Psoas muscle (tissue), 8 donors: ENCODE data around the gene ZNF226. TPM values are rescaled to one million over a fixed set of nuclear protein-coding genes. Genes with fewer than 3 reads are reported as not detected.
"Not testable (repeated sequence)": the region's sequence is repeated elsewhere in the genome, so short reads cannot be mapped to it uniquely, and the experiment has no call there.

Source experiments
- ATAC-seq, 4 donors: fragments of 200-7000 bp; cut with Tn5 transposase; one replicate each; pipeline ENCODE4 v1.9.1; 2020; ENCODE audit warnings: moderate library complexity in 3 of 4, mild to moderate bottlenecking in 2 of 4
- DNase-seq, 2 donors: peaks; one replicate each; pipeline ENCODE4 v3.0.0-alpha.2; 2020
- H3K27ac ChIP-seq: fragments of 200-600 bp; one replicate; pipeline ENCODE4 v1.8.0; 2022
- H3K27me3 ChIP-seq, 3 donors: fragments of 200-600 bp in 1 of 3; one replicate each; pipeline versions ENCODE4 v1.6.1 to v1.8.0; 2013 to 2022; ENCODE audit warnings: low read length in 2 of 3, mild to moderate bottlenecking in 2 of 3, moderate library complexity in 1 of 3; ENCODE audit not compliant: insufficient read depth in 3 of 3
- H3K36me3 ChIP-seq, 2 donors: fragments of 200-600 bp in 1 of 2; one replicate each; pipeline versions ENCODE4 v1.6.1 to v1.8.0; 2013 to 2022; ENCODE audit warnings: low read depth in 1 of 2, mild to moderate bottlenecking in 1 of 2, moderate library complexity in 1 of 2; ENCODE audit not compliant: insufficient read depth in 1 of 2
- H3K4me1 ChIP-seq: fragments of 200-600 bp; one replicate; pipeline ENCODE4 v1.8.0; 2022
- H3K4me3 ChIP-seq: fragments of 200-600 bp; one replicate; pipeline ENCODE4 v1.8.0; 2022; ENCODE audit warnings: mild to moderate bottlenecking
- H3K9me3 ChIP-seq: fragments of 200-600 bp; one replicate; pipeline ENCODE4 v1.8.0; 2022
- WGBS, 3 donors: extraction: QIAGEN DNeasy Blood & Tissue Kit; methylation state at CpG; one replicate each; pipeline versions ENCODE4 v1.1.6 to v1.1.7; 2013; 5-methylcytosine and 5-hydroxymethylcytosine counted together
- intact Hi-C, 2 donors: fragments of 100-400 bp; cut with DNase I; formaldehyde crosslinking; loops; one replicate each; pipeline versions ENCODE4 v1.11.0 to v1.14.2; 2022
- polyA plus RNA-seq, 3 donors: library from polyadenylated mRNA; stranded (reverse); fragments of 200-250 nt; gene quantifications; one replicate each; pipeline ENCODE4 v1.2.3, GENCODE V29; 2013
- total RNA-seq, 4 donors: library from RNA; stranded (reverse); fragmentation: NEBNext Ultra II Directional in 2 of 4; extraction: Animal tissue kit (Norgen Biotek cat#: 25700) in 2 of 4; gene quantifications; one replicate each; pipeline versions ENCODE4 v1.2.1 to v1.2.4, GENCODE V29; 2021 to 2023
- TF ChIP-seq, protein P1 (sequence below): fragments of 200-600 bp; IDR thresholded peaks from one replicate; pipeline ENCODE4 v1.8.0; 2022; ENCODE audit warnings: antibody characterized with exemption
- donor health status: healthy with polysubstance abuse.
- donor health status: DM: no; HTN: no; CAD: no; lungs with moderate emphysema.
- donor health status: Bipolar disorder and iron deficiency.
- donor health status: healthy.
- donor health status: DM: yes; HTN: yes; CAD: no.
- donor health status: DM: no; HTN: no; CAD: no.
- donor health status: DM: no; HTN: no; CAD: no.
- donor health status: DM: yes; HTN: yes; CAD: no.

The ZNF226 gene
- total and polyA plus RNA-seq, 7 donors: 2.5 to 12.0 (median 7.1) TPM

DNA sequence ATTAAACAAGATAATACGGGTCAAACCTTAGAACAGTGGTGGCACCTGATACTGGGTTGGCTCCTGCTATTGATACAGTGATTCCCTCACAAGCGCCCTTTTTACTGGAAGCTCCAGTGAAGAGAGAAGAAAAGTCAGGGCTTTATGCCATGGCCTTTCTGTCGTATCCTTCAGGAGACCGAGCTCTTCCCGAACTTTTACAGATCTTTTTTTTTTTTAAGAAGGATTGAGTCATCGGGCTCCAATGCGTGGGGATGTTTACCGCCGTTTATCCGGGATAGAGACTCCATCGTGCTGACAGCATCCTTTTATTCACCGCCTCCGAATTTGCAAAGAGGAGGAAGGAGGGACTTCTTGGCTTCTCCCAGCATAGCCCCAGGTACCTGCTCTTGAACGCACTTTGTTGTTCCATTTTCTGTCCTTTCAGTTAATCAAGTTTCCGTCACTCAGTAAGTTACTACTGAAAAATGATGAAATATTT, 48.0 kb downstream of the ZNF226 start:
- ATAC-seq (peak; percentile 7 to 46 (median 14)), DNase-seq (no peak)
- Histone ChIP-seq H3K4me1 (no peaks in the 10 kb centered on the region), H3K27ac (peak overlapping the region; percentile 87), H3K27me3 (no peaks in the 10 kb centered on the region), H3K9me3 (peaks cover 24% of the 10 kb centered on the region), H3K36me3 (peaks cover 7 to 34% of the 10 kb centered on the region in 2 donors), H3K4me3 (peak overlapping the region; percentile 86)
- TF ChIP-seq, protein P1, sequence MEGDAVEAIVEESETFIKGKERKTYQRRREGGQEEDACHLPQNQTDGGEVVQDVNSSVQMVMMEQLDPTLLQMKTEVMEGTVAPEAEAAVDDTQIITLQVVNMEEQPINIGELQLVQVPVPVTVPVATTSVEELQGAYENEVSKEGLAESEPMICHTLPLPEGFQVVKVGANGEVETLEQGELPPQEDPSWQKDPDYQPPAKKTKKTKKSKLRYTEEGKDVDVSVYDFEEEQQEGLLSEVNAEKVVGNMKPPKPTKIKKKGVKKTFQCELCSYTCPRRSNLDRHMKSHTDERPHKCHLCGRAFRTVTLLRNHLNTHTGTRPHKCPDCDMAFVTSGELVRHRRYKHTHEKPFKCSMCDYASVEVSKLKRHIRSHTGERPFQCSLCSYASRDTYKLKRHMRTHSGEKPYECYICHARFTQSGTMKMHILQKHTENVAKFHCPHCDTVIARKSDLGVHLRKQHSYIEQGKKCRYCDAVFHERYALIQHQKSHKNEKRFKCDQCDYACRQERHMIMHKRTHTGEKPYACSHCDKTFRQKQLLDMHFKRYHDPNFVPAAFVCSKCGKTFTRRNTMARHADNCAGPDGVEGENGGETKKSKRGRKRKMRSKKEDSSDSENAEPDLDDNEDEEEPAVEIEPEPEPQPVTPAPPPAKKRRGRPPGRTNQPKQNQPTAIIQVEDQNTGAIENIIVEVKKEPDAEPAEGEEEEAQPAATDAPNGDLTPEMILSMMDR: no peak
- intact Hi-C loops: loop anchor here in 1 of 2 donors (5.0 kb wide), 1 partner anchor 94 kb away; the partner anchor contains the start of gene ZNF235
- WGBS, 3 donors: 3 to 4% (median 4%) methylated on average over 15 of the region's 15 CpGs

DNA sequence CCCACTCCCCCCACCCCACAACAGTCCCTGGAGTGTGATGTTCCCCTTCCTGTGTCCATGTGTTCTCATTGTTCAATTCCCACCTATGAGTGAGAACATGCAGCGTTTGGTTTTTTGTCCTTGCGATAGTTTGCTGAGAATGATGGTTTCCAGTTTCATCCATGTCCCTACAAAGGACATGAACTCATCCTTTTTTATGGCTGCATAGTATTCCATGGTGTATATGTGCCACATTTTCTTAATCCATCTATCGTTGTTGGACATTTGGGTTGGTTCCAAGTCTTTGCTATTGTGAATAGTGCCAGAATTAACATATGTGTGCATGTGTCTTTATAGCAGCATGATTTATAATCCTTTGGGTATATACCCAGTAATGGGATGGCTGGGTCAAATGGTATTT, 55.0 kb downstream of the ZNF226 start:
- peaks cover 7 to 47% of the 10 kb centered on the region in 2 donors for H3K36me3 ChIP-seq
- intact Hi-C loops: not testable (repeated sequence)

DNA sequence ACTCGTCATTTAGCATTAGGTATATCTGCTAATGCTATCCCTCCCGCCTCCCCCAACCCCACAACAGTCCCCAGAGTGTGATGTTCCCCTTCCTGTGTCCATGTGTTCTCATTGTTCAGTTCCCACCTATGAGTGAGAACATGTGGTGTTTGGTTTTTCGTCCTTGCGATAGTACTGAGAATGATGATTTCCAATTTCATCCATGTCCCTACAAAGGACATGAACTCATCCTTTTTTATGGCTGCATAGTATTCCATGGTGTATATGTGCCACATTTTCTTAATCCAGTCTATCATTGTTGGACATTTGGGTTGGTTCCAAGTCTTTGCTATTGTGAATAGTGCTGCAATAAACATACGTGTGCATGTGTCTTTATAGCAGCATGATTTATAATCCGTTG, 55.9 kb downstream of the ZNF226 start:
- Histone ChIP-seq H3K9me3 (peaks cover 15% of the 10 kb centered on the region), H3K36me3 (peaks cover 4 to 40% of the 10 kb centered on the region in 2 donors)
- H3K4me1 ChIP-seq, H3K27ac ChIP-seq, intact Hi-C loops, H3K27me3 ChIP-seq, DNase-seq, H3K4me3 ChIP-seq, ATAC-seq: not testable (repeated sequence)
- 97 to 99% (median 99%) methylated on average over 6 of the region's 6 CpGs for WGBS, 3 donors

More for the DNA sequence above, 55.0 kb downstream of the ZNF226 start:
- ATAC-seq, H3K27ac ChIP-seq, H3K27me3 ChIP-seq, H3K4me1 ChIP-seq, H3K4me3 ChIP-seq, DNase-seq: not testable (repeated sequence)
- H3K9me3 ChIP-seq: peaks cover 13% of the 10 kb centered on the region
- WGBS, 3 donors: 83 to 93% (median 91%) methylated on average over 1 to 3 of the region's 3 CpGs

DNA sequence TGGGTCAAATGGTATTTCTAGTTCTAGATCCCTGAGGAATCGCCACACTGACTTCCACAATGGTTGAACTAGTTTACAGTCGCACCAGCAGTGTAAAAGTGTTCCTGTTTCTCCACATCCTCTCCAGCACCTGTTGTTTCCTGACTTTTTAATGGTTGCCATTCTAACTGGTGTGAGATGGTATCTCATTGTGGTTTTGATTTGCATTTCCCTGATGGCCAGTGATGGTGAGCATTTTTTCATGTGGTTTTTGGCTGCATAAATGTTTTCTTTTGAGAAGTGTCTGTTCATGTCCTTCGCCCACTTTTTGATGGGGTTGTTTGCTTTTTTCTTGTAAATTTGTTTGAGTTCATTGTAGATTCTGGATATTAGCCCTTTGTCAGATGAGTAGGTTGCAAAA, 56.4 kb downstream of the ZNF226 start:
- H3K4me3 ChIP-seq, intact Hi-C loops, DNase-seq, H3K4me1 ChIP-seq, H3K27me3 ChIP-seq, ATAC-seq, H3K27ac ChIP-seq: not testable (repeated sequence)
- 96 to 100% (median 97%) methylated on average over 3 of the region's 3 CpGs for WGBS, 3 donors
- H3K9me3 ChIP-seq: peaks cover 20% of the 10 kb centered on the region
- H3K36me3 ChIP-seq: peaks cover 4 to 40% of the 10 kb centered on the region in 2 donors

Other genes with a start within 250 kb of the ZNF226 start
- 1 to 10 TPM; 3.5 to 9.5 (median 4.9) TPM for gene ZNF45, start 229.8 kb upstream of the ZNF226 start, total RNA-seq
- 1 to 10 TPM; 2.0 to 7.2 (median 2.3) TPM for gene ZNF45, start 229.8 kb upstream of the ZNF226 start, polyA plus RNA-seq
- 1 to 10 TPM in 2 of 4 donors, under 1 TPM in 2; 0.54 to 2.5 (median 1.2) TPM for gene ZNF221, start 213.9 kb upstream of the ZNF226 start, total RNA-seq
- gene ZNF221, start 213.9 kb upstream of the ZNF226 start, polyA plus RNA-seq: under 1 TPM; 0.23 to 0.93 (median 0.75) TPM
- 1 to 10 TPM; 1.5 to 4.0 (median 2.5) TPM for gene ZNF155, start 180.9 kb upstream of the ZNF226 start, total RNA-seq
- 1 to 10 TPM; 1.5 to 2.3 (median 1.6) TPM for gene ZNF155, start 180.9 kb upstream of the ZNF226 start, polyA plus RNA-seq
- gene ZNF230, start 162.1 kb upstream of the ZNF226 start, total RNA-seq: 1 to 10 TPM in 3 of 4 donors, under 1 TPM in 1; 0.25 to 1.8 (median 1.2) TPM
- 1 to 10 TPM in 1 of 3 donors, under 1 TPM in 2; 0.39 to 1.6 (median 0.55) TPM for gene ZNF230, start 162.1 kb upstream of the ZNF226 start, polyA plus RNA-seq
- gene ZNF222, start 139.7 kb upstream of the ZNF226 start, total RNA-seq: 1 to 10 TPM in 3 of 4 donors, under 1 TPM in 1; 0.47 to 1.9 (median 1.6) TPM
- 1 to 10 TPM; 2.1 to 4.0 (median 2.4) TPM for gene ZNF222, start 139.7 kb upstream of the ZNF226 start, polyA plus RNA-seq
- gene ZNF223, start 113.1 kb upstream of the ZNF226 start, total RNA-seq: 1 to 10 TPM in 1 of 4 donors, under 1 TPM in 3; 0.19 to 1.5 (median 0.64) TPM
- 1 to 10 TPM; 1.4 to 2.3 (median 1.6) TPM for gene ZNF223, start 113.1 kb upstream of the ZNF226 start, polyA plus RNA-seq
- gene ZNF284, start 92.9 kb upstream of the ZNF226 start, total RNA-seq: 1 to 10 TPM in 2 of 4 donors, under 1 TPM in 2; 0.66 to 1.1 (median 0.91) TPM
- under 1 TPM; 0.32 to 0.82 (median 0.40) TPM for gene ZNF284, start 92.9 kb upstream of the ZNF226 start, polyA plus RNA-seq
- 10 to 100 TPM in 1 of 4 donors, 1 to 10 TPM in 3; 3.6 to 10.2 (median 6.4) TPM for gene ZNF224, start 70.7 kb upstream of the ZNF226 start, total RNA-seq
- 1 to 10 TPM; 3.2 to 6.8 (median 3.3) TPM for gene ZNF224, start 70.7 kb upstream of the ZNF226 start, polyA plus RNA-seq
- 1 to 10 TPM in 3 of 4 donors, under 1 TPM in 1; 0.61 to 2.9 (median 1.4) TPM for gene ZNF225, start 51.7 kb upstream of the ZNF226 start, total RNA-seq
- gene ZNF225, start 51.7 kb upstream of the ZNF226 start, polyA plus RNA-seq: 1 to 10 TPM in 1 of 3 donors, under 1 TPM in 2; 0.46 to 1.4 (median 0.66) TPM
- gene ZNF234, start 23.5 kb upstream of the ZNF226 start, total RNA-seq: 1 to 10 TPM; 4.0 to 6.4 (median 4.1) TPM
- 1 to 10 TPM; 1.1 to 6.5 (median 1.6) TPM for gene ZNF234, start 23.5 kb upstream of the ZNF226 start, polyA plus RNA-seq
- 10 to 100 TPM in 2 of 4 donors, 1 to 10 TPM in 2; 5.9 to 10.8 (median 10.1) TPM for gene ZNF227, start 47.4 kb downstream of the ZNF226 start, total RNA-seq
- gene ZNF227, start 47.4 kb downstream of the ZNF226 start, polyA plus RNA-seq: 10 to 100 TPM in 1 of 3 donors, 1 to 10 TPM in 2; 2.3 to 10.6 (median 2.9) TPM
- gene ZNF233, start 94.8 kb downstream of the ZNF226 start, total RNA-seq: 1 to 10 TPM in 2 of 4 donors, under 1 TPM in 2; 0.25 to 4.5 (median 1.1) TPM
- gene ZNF233, start 94.8 kb downstream of the ZNF226 start, polyA plus RNA-seq: 1 to 10 TPM in 1 of 3 donors, under 1 TPM in 2; 0.34 to 2.1 (median 0.77) TPM
- 1 to 10 TPM; 1.4 to 2.6 (median 2.1) TPM for gene ZNF235, start 139.9 kb downstream of the ZNF226 start, total RNA-seq
- gene ZNF235, start 139.9 kb downstream of the ZNF226 start, polyA plus RNA-seq: 1 to 10 TPM; 1.1 to 3.2 (median 1.5) TPM
- 1 to 10 TPM; 1.4 to 4.8 (median 1.7) TPM for gene ZNF112, start 191.6 kb downstream of the ZNF226 start, total RNA-seq
- gene ZNF112, start 191.6 kb downstream of the ZNF226 start, polyA plus RNA-seq: 1 to 10 TPM in 1 of 3 donors, under 1 TPM in 2; 0.70 to 1.5 (median 0.91) TPM
- gene ZNF285, start 236.5 kb downstream of the ZNF226 start, total RNA-seq: 1 to 10 TPM in 3 of 4 donors, under 1 TPM in 1; 0.86 to 4.3 (median 1.4) TPM
- 1 to 10 TPM in 2 of 3 donors, under 1 TPM in 1; 0.96 to 2.6 (median 1.6) TPM for gene ZNF285, start 236.5 kb downstream of the ZNF226 start, polyA plus RNA-seq